Panc1 (cell line): ENCODE measurements around the gene ZNF367. TPM values are rescaled to one million over a fixed set of nuclear protein-coding genes. Genes with fewer than 3 reads are reported as not detected.

Experiments
- ATAC-seq: fragments of 200-7000 bp; cut with Tn5 transposase; 2 replicates; pipeline ENCODE4 v1.9.1; 2020; ENCODE audit warnings: mild to moderate bottlenecking, moderate library complexity
- BruUV-seq: library from RNA; stranded (reverse); fragments of 400-500 nt; replicated peaks from 2 replicates; lab custom pipeline; 2021; lab: Mats Ljungman, UMichigan
- CTCF ChIA-PET: fragments of 300-600 bp; sonication (Branson Sonifier 250); formaldehyde crosslinking; loops from one replicate; lab custom pipeline; 2022; ENCODE audit warnings: antibody characterized with exemption; lab: Charles Lee
- POLR2A ChIA-PET: fragments of 300-600 bp; sonication (Branson Sonifier 250); formaldehyde crosslinking; loops from one replicate; lab custom pipeline; 2022; ENCODE audit warnings: antibody characterized with exemption; lab: Charles Lee
- DNase-seq: peaks from one replicate; pipeline ENCODE4 v3.0.0-alpha.2; 2010; ENCODE audit warnings: low read depth, low spot score
- H3K27ac ChIP-seq: 2 replicates; pipeline ENCODE4 v1.5.1; 2011; ENCODE audit warnings: mild to moderate bottlenecking, low read length, inconsistent platforms
- H3K27me3 ChIP-seq: fragments of 200-500 bp; sonication (Bioruptor generic); 2 replicates; pipeline ENCODE4 v1.6.0; 2014; ENCODE audit warnings: low read length, inconsistent platforms; ENCODE audit not compliant: control insufficient read depth, insufficient read depth
- H3K36me3 ChIP-seq: fragments of 200-500 bp; sonication (Bioruptor generic); 2 replicates; pipeline ENCODE4 v1.5.1; 2014; ENCODE audit warnings: inconsistent platforms, mild to moderate bottlenecking, low read length, moderate library complexity; ENCODE audit not compliant: control insufficient read depth, insufficient read depth
- H3K4me1 ChIP-seq: 2 replicates; pipeline ENCODE4 v1.5.1; 2011; ENCODE audit warnings: inconsistent platforms, mild to moderate bottlenecking, low read length, moderate library complexity; ENCODE audit not compliant: control insufficient read depth, insufficient read depth
- H3K4me3 ChIP-seq, 2 experiments: 2 replicates each; pipeline ENCODE4 v1.5.1; 2011 to 2012; ENCODE audit warnings: low read depth in 2 of 2, low read length in 2 of 2, mild to moderate bottlenecking in 2 of 2, inconsistent platforms in 1 of 2, moderate library complexity in 1 of 2
- H3K9me3 ChIP-seq: fragments of 200-500 bp; sonication (Bioruptor generic); 2 replicates; pipeline ENCODE4 v1.5.1; 2014; ENCODE audit warnings: low read depth, mild to moderate bottlenecking, inconsistent platforms, low read length, moderate library complexity; ENCODE audit not compliant: control insufficient read depth, insufficient read depth
- CTCF ChIP-seq: fragments of 450-650 bp; IDR thresholded peaks from 2 replicates; pipeline ENCODE4 v1.5.1; 2017; ENCODE audit warnings: mild to moderate bottlenecking
- POLR2AphosphoS5 ChIP-seq: IDR thresholded peaks from 2 replicates; pipeline ENCODE4 v1.6.1; 2012; ENCODE audit warnings: mild to moderate bottlenecking, low read depth, low read length, moderate library complexity
- REST ChIP-seq, 2 experiments: IDR thresholded peaks; 2 replicates each; pipeline ENCODE4 v1.6.1; 2011 to 2012; ENCODE audit warnings: low read depth in 2 of 2, control low read depth in 1 of 2, low read length in 1 of 2, mild to moderate bottlenecking in 1 of 2, moderate library complexity in 1 of 2; ENCODE audit not compliant: insufficient read depth in 1 of 2
- SIN3A ChIP-seq: IDR thresholded peaks from 2 replicates; pipeline ENCODE4 v1.6.1; 2012; ENCODE audit warnings: low read depth, mild to moderate bottlenecking, low read length, moderate library complexity, borderline replicate concordance; ENCODE audit not compliant: insufficient read depth
- TCF7L2 ChIP-seq: IDR thresholded peaks from 2 replicates; pipeline ENCODE4 v1.6.1; 2011; ENCODE audit warnings: mild to moderate bottlenecking, low read depth, low read length, inconsistent platforms
- in situ Hi-C: cut with HindIII; loops from 2 replicates; pipeline ENCODE4 v1.10.0; 2016; ENCODE audit warnings: low sequenced_read_pairs, low pct_unique_long_range_greater_than_20kb
- intact Hi-C: fragments of 100-400 bp; cut with micrococcal nuclease; formaldehyde crosslinking; loops from one replicate; pipeline ENCODE4 v1.10.0; 2022; ENCODE audit not compliant: unreplicated experiment
- total RNA-seq: library from RNA; stranded (reverse); gene quantifications from one replicate; pipeline ENCODE4 v1.2.1, GENCODE V29; 2021; ENCODE audit not compliant: unreplicated experiment

ZNF367 gene
- total RNA-seq, 1 experiment from 2014 or later: 12.4 TPM

GRCh38 chr9:96435345-96435744, 17.2 kb upstream of the ZNF367 start:
- Histone ChIP-seq H3K4me3 (no peak overlapping the region), H3K9me3 (no peaks in the 10 kb centered on the region), H3K36me3 (no peaks in the 10 kb centered on the region), H3K4me1 (no peaks in the 10 kb centered on the region), H3K27ac (no peak overlapping the region), H3K27me3 (no peaks in the 10 kb centered on the region)
- no peak for TF ChIP-seq REST (IDR thresholded peaks at IDR 0.05; ENCODE audit: insufficient read depth in 1 of 2, low read depth in 2 of 2, low read length in 1 of 2)
- no peak for TF ChIP-seq POLR2AphosphoS5
- TF ChIP-seq SIN3A: no peak
- TF ChIP-seq TCF7L2: no peak
- TF ChIP-seq CTCF: no peak
- intact Hi-C loops (no loop called here), in situ Hi-C loops (no loop called here)
- CTCF ChIA-PET: interaction anchor here (0.7 kb wide), 1 partner anchor 217 kb away, joined by 3 read pairs; no protein-coding TSS in a partner anchor
- DNase-seq: no peak
- no TSS peak for BruUV-seq
- ATAC-seq: no peak
- POLR2A ChIA-PET: interaction anchor here (0.6 kb wide), 1 partner anchor 18 kb away, joined by 14 read pairs; no protein-coding TSS in a partner anchor

- H3K4me3 ChIP-seq: no peak overlapping the region
- H3K36me3 ChIP-seq: no peaks in the 10 kb centered on the region
- intact Hi-C loops (no loop called here), in situ Hi-C loops (no loop called here)
- DNase-seq (no peak), ATAC-seq (no peak)
- BruUV-seq: no TSS peak
- no peaks in the 10 kb centered on the region for H3K27me3 ChIP-seq
- ChIA-PET CTCF (no interaction called here), POLR2A (no interaction called here)
- H3K27ac ChIP-seq: no peak overlapping the region
- no peaks in the 10 kb centered on the region for H3K9me3 ChIP-seq
- H3K4me1 ChIP-seq: peaks cover 3% of the 10 kb centered on the region; the same call in 1 of the 2 replicates
- TF ChIP-seq REST (IDR thresholded peaks at IDR 0.05; ENCODE audit: insufficient read depth in 1 of 2, low read depth in 2 of 2, low read length in 1 of 2): no peak
- TF ChIP-seq CTCF: no peak
Observed at GRCh38 chr9:96430377-96430776, 12.2 kb upstream of the ZNF367 start.
